BLaER1 treated with 17β-estradiol and CSF1 and Interleukin-3, amounts not matched to agents 10 nM and 100 nM (cell line): ENCODE data around the gene NFAM1.

Source experiments
- H3K27ac ChIP-seq, 11 experiments: shearing (Covaris generic); formaldehyde crosslinking; 2 replicates each; pipeline ENCODE4 v1.8.1; 2022
- H3K27me3 ChIP-seq, 11 experiments: shearing (Covaris generic); formaldehyde crosslinking; 2 replicates each; pipeline ENCODE4 v1.8.1; 2022
- H3K36me3 ChIP-seq, 11 experiments: shearing (Covaris generic); formaldehyde crosslinking; 2 replicates each; pipeline ENCODE4 v1.8.1; 2022
- H3K4me1 ChIP-seq, 10 experiments: shearing (Covaris generic); formaldehyde crosslinking; 2 replicates each; pipeline ENCODE4 v1.8.1; 2022
- H3K4me2 ChIP-seq, 11 experiments: shearing (Covaris generic); formaldehyde crosslinking; 2 replicates each; pipeline ENCODE4 v1.8.1; 2022
- H3K4me3 ChIP-seq, 10 experiments: shearing (Covaris generic); formaldehyde crosslinking; 2 replicates each; pipeline ENCODE4 v1.8.1; 2022
- H3K9ac ChIP-seq, 11 experiments: shearing (Covaris generic); formaldehyde crosslinking; 2 replicates each; pipeline ENCODE4 v1.8.1; 2022
- H3K9me3 ChIP-seq, 11 experiments: shearing (Covaris generic); formaldehyde crosslinking; replicated peaks in 1 of 11; 2 replicates each; pipeline ENCODE4 v1.8.1; 2022
- H4K20me1 ChIP-seq, 11 experiments: shearing (Covaris generic); formaldehyde crosslinking; 2 replicates each; pipeline ENCODE4 v1.8.1; 2022
- Cebpa-rat ChIP-seq, 11 experiments: shearing (Covaris generic); IDR thresholded peaks; 2 replicates each; pipeline ENCODE4 v1.8.1; 2022

NFAM1 gene

DNA sequence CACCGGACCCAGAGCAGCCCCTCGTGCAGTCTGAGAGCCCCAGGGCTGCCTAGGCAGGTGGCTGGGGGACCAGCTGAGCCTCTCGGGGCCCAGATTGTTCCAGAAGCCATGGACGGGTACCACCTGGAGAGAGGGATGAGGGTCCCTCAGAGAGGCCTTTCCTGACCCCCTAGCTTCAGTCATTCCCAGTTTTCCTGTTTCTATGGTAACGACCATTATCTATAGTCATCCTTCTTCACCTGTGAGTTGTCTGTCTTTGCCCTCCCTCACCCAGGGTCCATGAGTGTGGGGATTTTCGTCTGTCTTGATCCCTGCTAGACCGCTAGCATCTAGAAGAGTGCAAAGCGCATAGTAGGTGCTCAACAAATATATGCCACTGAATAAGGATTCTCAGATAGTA, 85.5 kb downstream of the NFAM1 start:
- no peak overlapping the region for H3K27ac ChIP-seq
- TF ChIP-seq Cebpa-rat (IDR thresholded peaks at IDR 0.05) = no peak
- peaks cover 0 to 40% (median 0%) of the 10 kb centered on the region in 11 experiments; a peak in 8 of 22 replicates for H3K27me3 ChIP-seq
- peaks cover 0 to 23% (median 0%) of the 10 kb centered on the region in 11 experiments; a peak in 3 of 22 replicates for H4K20me1 ChIP-seq
- H3K4me3 ChIP-seq = no peak overlapping the region
- H3K36me3 ChIP-seq = no peaks in the 10 kb centered on the region
- H3K4me1 ChIP-seq = peaks cover 0 to 45% (median 27%) of the 10 kb centered on the region in 10 experiments; a peak in 13 of 20 replicates
- 0 out of 22 replicates have a peak, but pooled peaks cover 0 to 5% (median 0%) of the 10 kb centered on the region in 11 experiments for H3K9me3 ChIP-seq
- H3K4me2 ChIP-seq = peak overlapping the region in 9 of 11 experiments; percentile 22 to 74 (median 54); a peak in 16 of 22 replicates
- peak overlapping the region in 1 of 11 experiments; percentile 47; a peak in 1 of 22 replicates for H3K9ac ChIP-seq

DNA sequence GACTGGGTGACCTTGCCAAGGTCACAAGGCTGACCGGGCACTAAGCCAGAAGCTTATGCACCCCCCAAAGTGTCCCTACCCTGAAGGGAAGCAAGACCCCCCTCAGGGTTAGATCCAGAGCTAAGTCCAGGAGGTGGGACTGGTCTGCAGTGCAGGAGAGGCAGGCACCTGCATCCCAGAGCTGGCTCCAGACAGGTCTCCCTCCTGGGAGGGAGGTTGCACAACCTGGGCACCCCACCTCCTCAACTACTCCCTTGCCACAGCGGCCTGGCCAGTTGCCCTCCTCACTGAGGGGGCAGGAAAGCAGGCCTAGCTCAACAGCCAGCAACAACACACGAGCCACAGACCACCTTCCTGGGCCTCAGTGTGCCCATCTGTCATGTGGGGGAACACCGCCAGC, 86.7 kb downstream of the NFAM1 start:
- no peak for TF ChIP-seq Cebpa-rat (IDR thresholded peaks at IDR 0.05)
- Histone ChIP-seq H3K4me3 (no peak overlapping the region), H3K36me3 (no peaks in the 10 kb centered on the region), H4K20me1 (peaks cover 0 to 23% (median 0%) of the 10 kb centered on the region in 11 experiments; a peak in 4 of 22 replicates), H3K4me1 (peaks cover 0 to 55% (median 35%) of the 10 kb centered on the region in 10 experiments; a peak in 17 of 20 replicates), H3K9me3 (0 out of 22 replicates have a peak, but pooled peaks cover 0 to 4% (median 0%) of the 10 kb centered on the region in 11 experiments), H3K4me2 (no peak overlapping the region), H3K9ac (no peak overlapping the region), H3K27ac (no peak overlapping the region), H3K27me3 (peaks cover 0 to 51% (median 6%) of the 10 kb centered on the region in 11 experiments; a peak in 10 of 22 replicates)

DNA sequence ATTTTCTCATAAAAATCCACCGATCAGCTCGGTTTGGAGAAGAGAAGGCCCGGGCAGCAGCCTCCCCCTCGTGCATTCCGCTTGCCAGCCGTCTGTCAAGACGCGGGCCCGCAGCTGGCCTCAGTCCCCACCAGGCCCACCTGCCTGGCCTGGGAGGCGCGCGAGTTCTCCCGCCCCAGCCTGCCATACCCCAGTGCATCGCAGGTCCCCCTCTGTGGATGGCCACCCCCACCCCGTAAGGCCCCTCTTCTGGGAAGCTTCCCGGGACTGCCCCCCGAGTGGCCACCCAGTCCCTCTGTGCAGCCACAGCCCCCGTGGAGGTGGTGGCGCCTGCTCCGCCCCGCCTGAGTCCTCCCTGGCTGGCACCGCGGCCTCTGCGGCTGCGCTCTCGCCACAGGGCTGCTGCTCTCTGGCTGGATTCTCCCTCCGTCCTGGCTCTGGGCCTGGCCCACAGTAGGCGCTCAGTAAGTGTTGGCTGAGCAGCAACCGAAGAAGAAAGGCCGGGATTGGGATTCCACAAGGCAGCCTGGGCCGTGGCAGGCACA, 87.8 kb downstream of the NFAM1 start:
- peak overlapping the region in 1 of 11 experiments; percentile 45; a peak in 1 of 22 replicates for H3K9ac ChIP-seq
- no peak overlapping the region for H3K27ac ChIP-seq
- no peaks in the 10 kb centered on the region for H3K9me3 ChIP-seq
- no peak for TF ChIP-seq Cebpa-rat (IDR thresholded peaks at IDR 0.05)
- H4K20me1 ChIP-seq = peaks cover 0 to 27% (median 0%) of the 10 kb centered on the region in 11 experiments; a peak in 5 of 22 replicates
- H3K27me3 ChIP-seq = peaks cover 0 to 59% (median 6%) of the 10 kb centered on the region in 11 experiments; a peak in 10 of 22 replicates
- no peaks in the 10 kb centered on the region for H3K36me3 ChIP-seq
- H3K4me3 ChIP-seq = 0 out of 20 replicates have a peak overlapping the region, but pooled peaks of 1 of the 10 experiments have one; percentile 13
- peaks cover 0 to 65% (median 45%) of the 10 kb centered on the region in 10 experiments; a peak in 17 of 20 replicates for H3K4me1 ChIP-seq
- peak overlapping the region in 7 of 11 experiments; percentile 9 to 51 (median 41); a peak in 9 of 22 replicates for H3K4me2 ChIP-seq

GRCh38 chr22:42343531-42344081, 88.6 kb downstream of the NFAM1 start:
- H3K4me3 ChIP-seq = peak overlapping the region; percentile 31 to 68 (median 48); a peak in 17 of 20 replicates
- peaks cover 4 to 74% (median 53%) of the 10 kb centered on the region in 10 experiments; a peak in 18 of 20 replicates for H3K4me1 ChIP-seq
- H3K9ac ChIP-seq = peak overlapping the region in 7 of 11 experiments; percentile 41 to 73 (median 57); a peak in 8 of 22 replicates
- H3K36me3 ChIP-seq = no peaks in the 10 kb centered on the region
- H4K20me1 ChIP-seq = peaks cover 0 to 30% (median 0%) of the 10 kb centered on the region in 11 experiments; a peak in 5 of 22 replicates
- H3K9me3 ChIP-seq = no peaks in the 10 kb centered on the region
- no peak for TF ChIP-seq Cebpa-rat (IDR thresholded peaks at IDR 0.05)
- peak overlapping the region in 6 of 11 experiments; percentile 71 to 79 (median 76); a peak in 8 of 22 replicates for H3K4me2 ChIP-seq
- H3K27ac ChIP-seq = peak overlapping the region in 2 of 11 experiments; percentile 48 to 56; a peak in 5 of 22 replicates
- peaks cover 0 to 66% (median 6%) of the 10 kb centered on the region in 11 experiments; a peak in 10 of 22 replicates for H3K27me3 ChIP-seq

DNA sequence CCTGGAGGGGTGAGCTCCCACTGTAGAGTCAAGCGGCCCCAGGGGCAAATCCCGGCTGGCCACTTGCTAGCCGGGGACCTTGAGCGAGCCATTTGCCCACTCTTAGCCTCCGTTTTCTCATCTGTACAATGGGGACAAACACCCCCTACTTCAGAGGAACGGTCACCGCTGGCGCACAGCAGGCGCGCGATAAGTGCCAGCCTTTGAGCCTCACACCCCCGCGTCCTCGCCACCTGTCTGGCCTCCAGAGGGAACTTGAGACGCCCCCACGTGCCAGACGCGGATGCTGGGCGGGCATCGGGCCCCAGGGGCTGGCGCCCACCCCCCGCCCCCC, 89.1 kb downstream of the NFAM1 start:
- H3K9ac ChIP-seq = peak overlapping the region in 7 of 11 experiments; percentile 29 to 73 (median 54); a peak in 7 of 22 replicates
- H3K9me3 ChIP-seq = no peaks in the 10 kb centered on the region
- H3K36me3 ChIP-seq = no peaks in the 10 kb centered on the region
- H4K20me1 ChIP-seq = peaks cover 0 to 30% (median 0%) of the 10 kb centered on the region in 11 experiments; a peak in 5 of 22 replicates
- H3K27ac ChIP-seq = peak overlapping the region in 1 of 11 experiments; percentile 56; a peak in 3 of 22 replicates
- peak overlapping the region; percentile 31 to 68 (median 48); a peak in 17 of 20 replicates for H3K4me3 ChIP-seq
- H3K4me1 ChIP-seq = peaks cover 6 to 77% (median 58%) of the 10 kb centered on the region in 10 experiments
- H3K4me2 ChIP-seq = peak overlapping the region; percentile 52 to 83 (median 72); a peak in 21 of 22 replicates
- peaks cover 0 to 71% (median 6%) of the 10 kb centered on the region in 11 experiments; a peak in 10 of 22 replicates for H3K27me3 ChIP-seq
- TF ChIP-seq Cebpa-rat (IDR thresholded peaks at IDR 0.05) = no peak

DNA sequence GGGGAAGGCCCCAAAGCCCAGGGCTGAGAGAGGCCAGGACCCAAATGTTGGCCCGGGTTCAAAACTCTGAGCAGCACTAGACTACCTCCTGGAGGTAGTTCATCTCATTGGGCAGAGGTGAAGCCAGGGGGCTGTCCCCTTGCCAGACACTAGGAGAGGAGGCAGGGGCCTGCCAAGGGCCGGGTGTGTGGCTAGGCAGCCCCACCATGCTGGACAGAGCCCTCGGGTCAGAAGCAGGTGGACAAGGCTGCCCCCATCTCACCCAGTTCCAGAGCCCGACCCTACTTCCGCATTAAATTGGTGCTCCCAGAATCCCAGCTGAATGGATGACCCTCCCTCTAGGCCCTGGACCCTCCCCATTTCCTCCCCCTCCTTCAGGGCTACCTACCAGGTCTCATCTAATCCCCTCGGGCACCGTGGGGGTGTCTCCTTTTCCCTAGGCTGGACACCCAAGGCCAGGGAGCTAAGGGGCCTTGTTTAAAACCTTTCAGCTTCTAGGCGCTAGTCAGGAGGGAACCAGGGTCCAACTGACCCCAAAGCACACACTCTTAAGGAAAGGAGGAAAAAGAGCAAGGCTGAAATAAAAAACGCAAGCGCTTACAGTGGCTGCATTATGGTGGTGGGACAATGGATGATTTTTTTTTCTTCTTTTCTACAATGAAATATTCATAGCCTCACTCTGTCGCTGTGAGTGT, 89.6 kb downstream of the NFAM1 start:
- H3K27me3 ChIP-seq = peaks cover 0 to 74% (median 6%) of the 10 kb centered on the region in 11 experiments; a peak in 10 of 22 replicates
- no peaks in the 10 kb centered on the region for H3K9me3 ChIP-seq
- H4K20me1 ChIP-seq = peaks cover 0 to 32% (median 0%) of the 10 kb centered on the region in 11 experiments; a peak in 6 of 22 replicates
- 0 out of 22 replicates have a peak overlapping the region, but pooled peaks of 1 of the 11 experiments have one; percentile 56 for H3K27ac ChIP-seq
- no peaks in the 10 kb centered on the region for H3K36me3 ChIP-seq
- H3K9ac ChIP-seq = peak overlapping the region in 6 of 11 experiments; percentile 41 to 73 (median 60); a peak in 5 of 22 replicates
- H3K4me3 ChIP-seq = peak overlapping the region in 9 of 10 experiments; percentile 31 to 68 (median 52); a peak in 15 of 20 replicates
- no peak for TF ChIP-seq Cebpa-rat (IDR thresholded peaks at IDR 0.05)
- H3K4me1 ChIP-seq = peaks cover 10 to 77% (median 61%) of the 10 kb centered on the region in 10 experiments
- H3K4me2 ChIP-seq = peak overlapping the region; percentile 52 to 83 (median 72); a peak in 21 of 22 replicates

DNA sequence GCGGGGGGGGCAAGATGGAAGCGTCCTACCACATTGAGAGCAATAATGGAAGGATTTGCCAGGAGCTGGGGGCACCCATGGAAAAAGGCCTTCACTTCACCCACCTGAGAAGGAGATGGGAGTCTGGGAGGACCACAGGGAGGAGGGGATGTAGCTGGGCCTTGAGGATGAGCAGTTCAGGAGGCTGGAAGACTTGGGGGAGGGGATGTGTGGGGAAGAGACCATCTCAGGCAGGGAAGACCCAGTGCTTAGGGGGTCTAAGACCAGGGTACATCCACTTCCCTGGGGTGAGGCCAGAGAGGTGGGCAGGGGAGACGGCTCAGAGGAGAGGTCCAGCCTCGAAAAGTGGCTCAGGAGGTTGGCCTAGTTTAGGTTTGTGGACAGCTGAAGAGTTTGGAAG, 90.4 kb downstream of the NFAM1 start:
- H3K36me3 ChIP-seq = no peaks in the 10 kb centered on the region
- H3K27ac ChIP-seq = no peak overlapping the region
- H4K20me1 ChIP-seq = peaks cover 0 to 36% (median 2%) of the 10 kb centered on the region in 11 experiments; a peak in 6 of 22 replicates
- no peak for TF ChIP-seq Cebpa-rat (IDR thresholded peaks at IDR 0.05)
- H3K9ac ChIP-seq = peak overlapping the region in 1 of 11 experiments; percentile 11; a peak in 1 of 22 replicates
- no peaks in the 10 kb centered on the region for H3K9me3 ChIP-seq
- H3K27me3 ChIP-seq = peaks cover 0 to 73% (median 6%) of the 10 kb centered on the region in 11 experiments; a peak in 10 of 22 replicates
- H3K4me3 ChIP-seq = no peak overlapping the region
- peaks cover 10 to 77% (median 61%) of the 10 kb centered on the region in 10 experiments for H3K4me1 ChIP-seq
- peak overlapping the region in 7 of 11 experiments; percentile 52 to 83 (median 71); a peak in 13 of 22 replicates for H3K4me2 ChIP-seq

GRCh38 chr22:42340829-42341383, 91.3 kb downstream of the NFAM1 start:
- Histone ChIP-seq H3K4me1 (peaks cover 10 to 81% (median 66%) of the 10 kb centered on the region in 10 experiments), H3K4me3 (peak overlapping the region in 1 of 10 experiments; percentile 34; a peak in 1 of 20 replicates), H3K9ac (peak overlapping the region in 4 of 11 experiments; percentile 15 to 60 (median 36); a peak in 4 of 22 replicates), H3K36me3 (no peaks in the 10 kb centered on the region), H3K4me2 (peak overlapping the region; percentile 40 to 81 (median 68); a peak in 20 of 22 replicates), H3K9me3 (no peaks in the 10 kb centered on the region), H4K20me1 (peaks cover 0 to 40% (median 6%) of the 10 kb centered on the region in 11 experiments; a peak in 7 of 22 replicates), H3K27me3 (peaks cover 0 to 69% (median 6%) of the 10 kb centered on the region in 11 experiments; a peak in 10 of 22 replicates), H3K27ac (no peak overlapping the region)
- TF ChIP-seq Cebpa-rat (IDR thresholded peaks at IDR 0.05) = no peak
